B cell (primary cell): Measurements from ENCODE around the gene ZEB1.
"Not testable (repeated sequence)": the region's sequence is repeated elsewhere in the genome, so short reads cannot be mapped to it uniquely, and the experiment has no call there.

ENCODE experiments used
- CTCF ChIP-seq: fragments of 200-600 bp; IDR thresholded peaks from one replicate; pipeline ENCODE4 v1.8.0; 2022; ENCODE audit warnings: antibody characterized with exemption, mild to moderate bottlenecking
- EZH2 ChIP-seq: IDR thresholded peaks from 2 replicates; pipeline ENCODE4 v1.6.1; 2012; ENCODE audit warnings: borderline replicate concordance, low read depth, mild to moderate bottlenecking, moderate library complexity, low read length; ENCODE audit not compliant: insufficient read depth, poor library complexity, severe bottlenecking

DNA sequence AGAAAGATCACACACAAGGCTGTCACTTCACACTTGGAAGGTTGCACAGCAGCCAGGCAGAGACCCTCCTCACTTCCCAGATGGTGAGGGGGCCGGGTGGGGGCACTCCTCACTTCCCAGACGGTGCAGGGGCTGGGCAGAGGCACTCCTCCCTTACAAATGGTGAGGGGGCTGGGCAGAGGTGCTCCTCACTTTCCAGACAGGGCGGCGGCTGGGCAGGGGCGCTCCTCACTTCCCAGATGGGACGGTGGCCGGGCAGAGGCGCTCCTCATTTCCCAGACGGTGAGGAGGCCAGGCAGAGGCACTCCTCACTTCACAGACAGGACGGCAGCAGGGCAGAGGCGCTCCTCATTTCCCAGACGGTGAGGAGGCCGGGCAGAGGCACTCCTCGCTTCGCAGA is 42.5 kb downstream of the ZEB1 start:
- not testable (repeated sequence) for TF ChIP-seq CTCF, EZH2
